Measurements from ENCODE around the gene TAF6.

TAF6 gene

DNA sequence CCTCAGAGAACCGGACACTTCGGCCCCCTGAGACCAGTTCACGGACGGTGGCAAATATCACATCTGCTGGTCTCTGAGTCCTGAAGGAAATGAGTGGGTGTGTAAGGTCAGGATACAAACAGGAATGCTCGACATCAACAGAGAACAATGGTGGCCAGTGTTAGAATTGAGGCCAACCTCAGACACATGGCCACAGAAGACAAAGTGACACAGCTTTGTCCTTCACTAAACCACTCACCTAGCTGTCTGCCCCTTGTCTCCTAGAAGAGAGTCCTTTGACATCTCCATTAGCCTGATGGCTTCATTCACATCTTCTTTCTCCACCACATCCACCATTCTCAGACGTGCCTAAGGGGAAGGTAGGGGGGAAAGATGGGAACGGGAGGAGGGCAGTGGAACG is 26.1 kb downstream of the TAF6 start:
- DNase-seq (ENCODE audit: low read depth): no peak
- no peak overlapping the region for H3K4me3 ChIP-seq (ENCODE audit: low read depth, low read length)
- TF ChIP-seq CTCF (IDR thresholded peaks at IDR 0.05; ENCODE audit: control insufficient read depth, extremely low read depth, insufficient read depth): no peak

- no peak for TF ChIP-seq CTCF (IDR thresholded peaks at IDR 0.05; ENCODE audit: control insufficient read depth, extremely low read depth, insufficient read depth)
Observed at GRCh38 chr7:100091411-100092181, 27.6 kb downstream of the TAF6 start.

GRCh38 chr7:100090527-100091410 is 28.4 kb downstream of the TAF6 start:
- DNase-seq (ENCODE audit: low read depth): no peak
- no peak overlapping the region for H3K4me3 ChIP-seq (ENCODE audit: low read depth, low read length)

More at GRCh38 chr7:100091411-100092181, 27.6 kb downstream of the TAF6 start:
- DNase-seq (ENCODE audit: low read depth): no peak
- no peak overlapping the region for H3K4me3 ChIP-seq (ENCODE audit: low read depth, low read length)

DNA sequence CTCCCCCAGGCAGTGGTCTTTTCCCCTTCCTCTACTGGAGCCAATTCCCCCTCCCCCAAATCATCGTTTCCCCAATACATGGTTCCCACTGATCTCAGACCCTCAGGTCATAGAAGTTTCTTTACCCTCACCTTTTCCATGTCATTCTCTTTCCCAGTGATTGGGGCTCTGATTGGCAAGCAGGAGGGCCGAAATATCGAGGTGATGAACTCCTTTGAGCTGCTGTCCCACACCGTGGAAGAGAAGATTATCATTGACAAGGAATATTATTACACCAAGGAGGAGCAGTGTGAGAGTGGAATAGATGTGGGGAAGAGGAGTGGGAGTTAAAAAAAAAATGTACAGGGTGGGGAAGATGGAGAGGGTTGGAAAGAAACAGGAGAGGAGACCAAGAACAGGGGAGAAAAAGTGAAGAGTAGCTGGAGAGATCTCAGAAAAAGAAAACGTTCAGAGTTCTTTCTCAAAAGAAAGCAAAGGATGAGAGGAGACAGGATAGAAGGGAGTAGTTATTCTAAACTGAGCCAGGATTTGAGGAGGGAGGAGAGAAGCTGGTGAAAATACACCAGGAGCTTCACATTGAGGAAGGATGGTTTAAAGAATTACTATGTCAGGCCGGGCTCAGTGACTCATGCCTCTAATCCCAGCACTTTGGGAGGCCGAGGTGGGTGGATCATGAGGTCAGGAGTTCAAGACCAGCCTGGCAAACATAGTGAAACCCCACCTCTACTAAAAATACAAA is 29.5 kb downstream of the TAF6 start:
- TF ChIP-seq CTCF (IDR thresholded peaks at IDR 0.05; ENCODE audit: control insufficient read depth, extremely low read depth, insufficient read depth): no peak
- DNase-seq (ENCODE audit: low read depth): no peak
- peak overlapping the region; percentile 63 for H3K4me3 ChIP-seq (ENCODE audit: low read depth, low read length)

More at GRCh38 chr7:100090527-100091410, 28.4 kb downstream of the TAF6 start:
- no peak for TF ChIP-seq CTCF (IDR thresholded peaks at IDR 0.05; ENCODE audit: control insufficient read depth, extremely low read depth, insufficient read depth)

DNA sequence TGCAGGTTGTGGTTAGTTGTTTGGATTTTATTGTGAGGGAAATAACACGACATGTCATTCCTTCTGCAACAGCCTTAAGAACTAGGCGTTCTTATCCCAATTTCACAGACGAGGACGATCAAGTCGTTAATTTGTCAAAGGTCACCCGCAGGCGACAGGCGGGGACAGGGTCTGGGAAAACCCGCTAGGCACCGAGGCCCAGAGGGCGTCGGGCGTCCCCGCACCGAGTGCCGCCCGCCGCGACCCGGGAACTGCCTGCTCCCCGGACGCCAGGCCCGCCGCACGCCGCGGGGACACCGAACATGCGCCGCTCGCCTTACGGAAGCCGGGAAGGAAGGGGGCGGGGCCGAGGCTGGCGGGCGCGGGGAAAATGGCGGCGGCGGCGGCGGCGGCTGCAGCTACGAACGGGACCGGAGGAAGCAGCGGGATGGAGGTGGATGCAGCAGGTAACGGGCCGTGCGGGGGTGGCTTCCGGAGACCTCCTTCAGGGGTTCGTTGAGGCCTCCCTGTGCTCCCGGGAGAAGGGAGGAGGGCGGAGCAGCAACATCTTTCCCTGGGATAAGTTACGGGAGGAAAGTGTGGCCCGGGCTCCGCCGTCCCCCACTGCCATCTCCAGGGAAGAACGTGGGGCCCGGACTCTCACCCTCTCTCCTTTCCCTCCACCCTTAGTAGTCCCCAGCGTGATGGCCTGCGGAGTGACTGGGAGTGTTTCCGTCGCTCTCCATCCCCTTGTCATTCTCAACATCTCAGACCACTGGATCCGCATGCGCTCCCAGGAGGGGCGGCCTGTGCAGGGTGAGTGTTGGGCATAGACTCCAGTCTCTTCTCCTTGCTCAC is 30.3 kb downstream of the TAF6 start, which contains the start of gene COPS6:
TSS of gene COPS6 (plus strand) at position 349 of the 837 bp plus-strand sequence. CDS start at position 371, 22 bp downstream.
- no peak for DNase-seq (ENCODE audit: low read depth)
- H3K4me3 ChIP-seq (ENCODE audit: low read depth, low read length): peak within 1 kb of the TSS; percentile 63
- TF ChIP-seq CTCF (IDR thresholded peaks at IDR 0.05; ENCODE audit: control insufficient read depth, extremely low read depth, insufficient read depth): no peak

Data from LNCaP clone FGC (cell line).